Measurements from ENCODE around the gene TMEM213.

The TMEM213 gene

DNA sequence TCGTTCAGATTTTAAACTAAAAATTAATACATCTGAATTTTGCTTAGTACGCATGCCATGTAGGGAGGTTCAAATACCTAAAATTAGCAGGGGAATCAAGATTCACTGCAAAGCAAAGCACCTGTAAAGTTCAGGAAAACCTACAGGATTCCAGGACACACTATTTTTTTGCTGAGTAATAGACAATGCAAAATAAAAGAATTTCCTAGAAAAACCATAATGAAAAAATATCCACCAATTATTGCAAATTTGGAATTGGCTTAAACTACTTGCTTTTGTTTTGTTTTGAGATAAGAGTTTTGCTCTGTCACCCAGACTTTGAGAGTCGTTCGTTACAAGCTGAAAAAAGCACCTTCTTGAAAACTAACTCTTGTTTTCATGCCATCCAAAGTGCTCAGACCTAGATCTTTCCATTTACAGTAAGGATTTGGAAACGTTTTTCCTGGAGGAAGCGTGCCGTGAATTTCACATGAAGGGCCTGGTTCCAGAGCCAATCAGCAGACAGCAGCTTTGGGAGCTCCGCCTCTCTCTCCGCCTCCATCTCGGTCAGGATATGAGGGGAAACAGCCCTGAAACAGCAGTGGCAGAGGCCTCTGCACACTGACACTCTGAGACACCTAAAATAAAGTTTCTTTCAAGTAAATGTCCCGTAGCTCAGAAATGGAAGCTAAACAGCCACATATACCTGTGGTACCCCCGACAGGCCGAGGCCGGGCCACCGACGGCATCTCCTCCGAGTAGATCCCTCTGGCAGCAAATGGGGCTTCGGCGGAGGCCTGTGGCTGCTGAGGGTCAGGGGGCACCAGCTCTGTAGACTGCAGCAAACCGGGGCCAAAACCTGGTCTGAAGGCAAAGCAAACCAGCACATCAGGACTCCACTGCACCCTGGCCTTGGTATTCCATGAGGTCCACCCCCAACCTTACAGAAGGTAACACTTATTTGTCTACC is 46.1 kb downstream of the TMEM213 start:
- no peak for DNase-seq

DNA sequence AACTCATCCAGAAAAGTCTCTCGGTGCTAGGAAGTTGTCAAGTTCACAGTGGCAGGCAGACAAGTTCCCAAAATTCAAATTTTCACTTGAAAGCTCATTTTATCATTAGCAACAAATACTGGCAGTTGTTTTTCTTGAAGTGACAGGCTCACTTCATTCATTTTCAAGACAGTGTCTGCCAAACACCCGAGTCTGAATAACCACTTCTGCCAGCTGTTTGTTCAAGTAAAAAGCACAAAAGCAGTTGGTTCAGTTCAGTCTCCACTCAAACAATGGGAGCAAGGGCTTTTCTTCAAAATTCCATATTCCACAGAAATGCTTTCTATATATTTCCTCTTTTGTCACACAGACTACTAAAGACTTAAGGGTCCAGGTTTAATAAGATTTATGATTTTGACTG is 47.9 kb downstream of the TMEM213 start:
- no peak for DNase-seq

DNA sequence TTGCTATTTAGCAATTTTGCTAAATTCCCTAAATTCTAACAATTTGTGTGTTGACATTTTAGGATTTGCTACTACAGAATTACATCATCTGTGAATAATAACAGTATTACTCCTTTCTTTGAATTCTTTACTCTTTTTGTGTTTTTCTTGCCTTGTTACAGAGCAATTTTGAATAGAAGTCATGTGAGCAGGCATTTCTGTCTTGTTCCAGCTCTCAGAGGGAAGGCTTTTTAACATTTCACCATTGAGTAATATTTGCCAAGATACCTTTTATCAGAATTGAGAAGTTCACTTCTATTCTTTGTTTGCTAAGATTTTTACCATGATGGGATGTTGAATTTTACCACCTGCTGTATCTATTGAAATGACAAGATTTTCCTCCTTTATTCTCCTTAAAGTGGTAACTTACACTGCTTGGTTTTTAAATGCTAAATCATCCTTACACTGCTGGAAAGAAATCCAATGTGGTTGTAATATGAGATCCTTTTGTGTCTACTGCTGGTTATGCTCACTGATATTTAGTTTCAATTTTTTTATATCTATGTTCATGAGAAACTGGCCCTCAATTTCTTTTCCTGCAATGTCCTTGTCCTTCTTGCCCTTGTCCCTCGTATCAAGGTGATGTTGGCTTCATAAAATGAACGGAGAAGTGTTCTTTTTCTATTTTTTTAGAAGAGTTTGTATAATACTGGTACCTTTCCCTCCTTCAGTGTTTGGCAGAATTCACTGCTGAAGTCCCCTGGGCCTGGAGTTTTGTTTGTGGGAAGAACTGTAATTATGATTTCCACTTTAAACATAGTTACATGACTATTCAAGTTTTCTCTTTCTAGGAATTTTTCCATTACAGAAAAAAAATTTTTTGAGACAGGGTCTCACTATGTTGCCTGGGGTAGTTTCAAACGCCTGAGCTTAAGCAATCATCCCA is 50.5 kb downstream of the TMEM213 start:
- no peak for DNase-seq

DNA sequence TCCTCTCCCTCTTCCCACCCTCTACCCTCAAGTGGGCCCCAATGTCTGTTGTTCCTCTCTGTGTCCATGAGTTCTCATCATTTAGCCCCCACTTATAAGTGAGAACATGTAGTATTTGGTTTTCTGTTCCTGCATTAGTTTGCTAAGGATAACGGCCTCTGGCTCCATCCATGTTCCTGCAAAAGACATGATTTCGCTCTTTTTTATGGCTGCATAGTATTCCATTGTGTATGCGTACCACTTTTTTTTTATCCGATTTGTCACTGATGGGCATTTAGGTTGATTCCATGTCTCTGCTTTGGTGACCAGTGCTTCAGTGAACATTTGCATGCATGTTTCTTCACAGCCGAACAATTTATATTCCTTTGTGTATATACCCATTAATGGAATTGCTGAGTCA is 51.9 kb downstream of the TMEM213 start:
- DNase-seq = no peak

DNA sequence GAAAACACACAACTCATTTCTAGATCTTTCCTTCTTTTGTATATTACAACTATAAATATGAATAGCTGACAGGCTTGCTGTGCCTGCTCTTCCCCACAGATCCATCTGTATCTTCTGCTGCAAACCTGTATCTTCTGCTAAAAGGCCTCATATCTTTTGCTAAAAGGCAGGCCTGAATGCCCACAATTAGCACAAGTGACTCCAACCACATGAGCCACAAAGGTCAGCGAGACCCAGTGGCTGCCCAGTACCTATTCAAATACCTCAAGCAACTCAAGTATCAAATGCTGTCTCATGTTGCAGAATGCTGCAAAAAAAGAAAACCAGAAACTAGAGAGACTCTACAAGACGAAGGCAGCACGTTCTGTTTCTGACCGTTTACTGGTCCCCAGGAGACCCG is 54.7 kb downstream of the TMEM213 start:
- no peak for DNase-seq

DNA sequence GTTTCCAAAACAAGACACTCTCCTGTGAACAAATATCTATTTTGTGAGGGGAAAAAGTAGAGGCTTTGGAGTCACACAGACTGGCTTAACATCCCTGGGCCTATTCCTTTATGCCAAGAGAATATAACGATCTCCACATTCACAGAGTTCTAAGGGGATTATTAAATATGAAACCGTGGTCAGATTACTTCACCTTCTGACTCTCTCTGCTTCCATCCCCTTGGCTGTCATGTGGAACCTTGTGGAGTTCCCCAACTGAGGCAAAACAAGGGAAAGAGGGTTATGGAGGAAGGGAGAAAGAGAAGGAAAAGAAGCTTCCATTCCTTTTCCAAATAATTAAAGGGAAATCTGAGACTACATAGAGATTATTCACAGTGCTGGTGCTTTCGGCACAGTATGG is 55.7 kb downstream of the TMEM213 start:
- no peak for DNase-seq

DNA sequence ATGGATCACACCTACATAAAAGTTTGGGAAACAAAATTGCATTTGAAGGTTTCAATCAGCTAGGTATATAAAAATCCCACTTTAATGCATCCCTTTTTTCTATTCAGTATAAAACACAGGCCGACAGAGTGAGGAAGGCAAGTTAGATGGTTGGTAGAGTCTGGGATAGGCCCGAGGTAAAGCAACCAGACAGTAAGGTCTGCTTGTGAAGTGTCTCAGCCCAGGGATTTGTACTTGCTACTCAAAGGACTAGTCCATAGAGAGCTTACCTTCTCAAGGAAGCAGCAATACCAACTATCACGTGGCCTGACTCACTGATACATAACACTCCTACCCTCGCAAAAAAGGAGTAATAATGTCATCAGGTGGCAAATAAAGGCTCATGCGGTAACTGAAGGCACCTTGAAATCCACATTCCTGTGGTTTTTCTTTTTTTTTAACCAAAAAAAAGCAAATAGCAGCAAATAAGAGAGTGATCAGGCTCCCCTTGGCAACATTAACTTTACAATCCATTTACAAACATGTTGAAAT is 56.4 kb downstream of the TMEM213 start:
- DNase-seq = no peak

DNA sequence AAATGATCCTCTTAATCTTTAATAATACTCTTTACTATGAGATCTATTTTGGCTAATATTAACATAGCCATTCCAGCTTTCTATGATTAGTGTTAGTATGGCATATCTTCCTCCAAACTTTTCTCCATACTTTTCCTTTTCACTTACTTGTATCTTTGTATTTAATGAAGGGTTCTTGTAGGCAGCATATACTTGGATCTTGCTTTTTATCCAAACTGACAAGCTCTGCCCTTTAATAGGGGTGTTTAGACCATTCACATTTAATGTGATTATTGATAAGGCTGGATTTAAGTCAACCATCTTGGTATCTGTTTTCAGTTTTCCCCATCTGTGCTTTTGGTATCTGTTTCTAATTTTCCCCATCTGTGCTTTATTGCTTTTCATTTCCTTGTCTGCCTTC is 59.9 kb downstream of the TMEM213 start:
- no peak for DNase-seq

DNA sequence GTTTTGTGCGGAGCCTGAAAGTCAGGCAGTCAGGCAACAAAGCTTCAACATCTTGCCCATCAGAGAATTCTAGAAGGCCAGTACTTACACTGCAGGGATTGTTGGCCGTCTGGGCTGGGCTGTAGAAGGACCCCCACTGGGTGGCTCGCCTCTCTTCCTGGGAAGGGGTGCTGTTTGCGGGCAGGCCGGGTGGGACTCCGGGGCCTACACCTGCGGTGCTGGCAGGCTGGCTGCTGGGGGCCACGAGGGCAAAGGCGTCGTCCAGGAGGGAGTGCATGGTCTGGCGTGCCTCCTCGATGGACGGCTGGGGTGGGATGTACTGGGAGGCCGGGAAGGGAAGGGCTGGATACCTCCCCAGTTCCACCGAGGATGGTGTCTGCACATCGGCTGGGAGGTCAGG is 63.3 kb downstream of the TMEM213 start:
- DNase-seq = no peak

DNA sequence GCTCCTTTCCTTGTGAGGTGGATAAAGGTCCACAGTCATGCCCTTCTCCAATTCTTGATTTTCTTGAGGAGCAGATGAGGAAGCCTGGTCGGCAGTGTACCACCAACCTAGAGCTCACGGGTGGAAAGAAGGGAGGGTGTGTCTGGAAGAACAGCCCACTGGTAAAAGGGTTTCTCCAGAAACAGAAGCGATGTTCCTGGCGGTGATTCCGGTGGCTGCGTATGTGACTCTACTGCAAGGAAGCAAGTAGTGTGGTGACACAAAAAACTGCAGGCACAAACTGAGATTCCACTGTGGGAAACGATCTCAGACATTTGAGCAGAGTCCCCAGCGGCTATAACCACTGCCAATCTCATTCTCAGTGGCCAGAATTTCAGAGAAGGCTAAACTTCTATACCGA is 66.1 kb downstream of the TMEM213 start:
- DNase-seq = no peak

DNA sequence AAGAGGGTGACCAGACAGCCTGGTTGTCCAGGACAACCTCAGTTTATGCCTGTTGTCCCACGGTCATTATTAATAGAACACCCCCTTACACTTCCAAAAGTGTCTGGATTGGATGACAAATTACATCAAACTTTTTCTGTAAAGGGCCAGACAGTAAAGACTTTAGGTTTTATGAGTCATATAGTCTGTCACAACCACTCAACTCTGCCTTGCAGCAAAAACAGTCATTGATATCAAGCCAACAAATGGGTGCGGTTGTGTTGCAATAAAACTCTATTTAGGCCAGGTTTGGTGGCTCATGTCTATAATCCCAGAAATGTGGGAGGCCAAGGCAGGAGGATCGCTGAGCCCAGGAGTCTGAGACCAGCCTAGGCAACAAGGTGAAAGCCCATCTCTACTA is 66.9 kb downstream of the TMEM213 start:
- DNase-seq = no peak

DNA sequence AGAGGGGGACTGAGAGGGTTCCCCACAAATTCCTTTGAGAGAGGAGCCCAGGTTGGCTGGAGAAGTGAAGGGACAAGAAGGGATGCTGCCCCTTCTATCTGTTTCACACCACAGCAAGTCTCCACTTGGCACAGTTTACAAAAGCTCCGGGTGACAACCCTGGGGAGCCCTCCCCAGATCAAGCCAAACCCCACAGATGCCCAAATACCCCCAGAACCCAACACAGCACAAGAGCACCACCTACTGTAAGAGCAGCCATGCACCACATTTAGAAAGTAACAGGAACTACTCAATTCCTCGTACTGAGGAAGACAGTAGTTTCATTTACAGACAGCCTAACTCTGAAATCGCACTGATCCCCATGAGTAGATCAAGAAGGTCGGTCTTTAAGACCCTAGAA is 68.0 kb downstream of the TMEM213 start:
- no peak for DNase-seq

DNA sequence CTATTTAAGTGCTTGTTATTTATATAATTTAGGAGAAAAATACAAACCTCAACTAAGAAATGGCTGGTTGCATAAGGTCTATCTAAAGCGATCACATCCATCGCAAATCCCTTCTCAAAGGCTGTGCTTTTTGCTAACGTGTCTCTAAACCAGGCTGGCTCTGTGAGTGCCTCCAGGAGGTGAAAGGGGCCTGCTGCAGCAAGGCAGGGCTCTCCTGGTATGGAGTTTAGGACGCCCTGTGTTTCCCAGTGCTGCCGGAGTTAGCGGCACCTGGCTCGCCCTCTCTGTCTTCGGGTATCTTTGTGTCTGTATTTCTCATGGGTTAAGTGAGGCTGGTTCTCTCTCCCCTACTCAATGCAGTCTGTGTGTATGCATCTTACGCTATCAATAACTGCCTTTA is 68.6 kb downstream of the TMEM213 start:
- DNase-seq = no peak

DNA sequence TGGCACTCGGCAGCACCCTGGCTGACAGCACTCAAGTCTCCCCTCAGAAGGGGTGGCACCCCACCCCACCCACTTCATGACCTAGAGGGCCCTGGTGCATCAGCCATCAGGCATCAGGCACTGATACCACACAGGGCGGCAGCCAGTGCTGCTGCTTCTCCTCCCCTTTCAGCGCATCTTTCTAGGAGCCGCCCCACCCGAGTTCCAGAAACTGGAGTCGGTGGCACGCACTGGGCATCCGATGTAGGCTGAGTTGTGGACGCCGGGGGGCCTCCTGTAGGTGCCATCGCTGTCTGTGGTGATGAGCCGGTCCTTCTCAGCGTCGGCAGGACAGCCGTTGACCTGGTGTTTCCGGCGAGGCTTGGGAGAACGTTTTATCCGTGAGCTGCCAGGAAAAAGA is 70.0 kb downstream of the TMEM213 start:
- DNase-seq = no peak

DNA sequence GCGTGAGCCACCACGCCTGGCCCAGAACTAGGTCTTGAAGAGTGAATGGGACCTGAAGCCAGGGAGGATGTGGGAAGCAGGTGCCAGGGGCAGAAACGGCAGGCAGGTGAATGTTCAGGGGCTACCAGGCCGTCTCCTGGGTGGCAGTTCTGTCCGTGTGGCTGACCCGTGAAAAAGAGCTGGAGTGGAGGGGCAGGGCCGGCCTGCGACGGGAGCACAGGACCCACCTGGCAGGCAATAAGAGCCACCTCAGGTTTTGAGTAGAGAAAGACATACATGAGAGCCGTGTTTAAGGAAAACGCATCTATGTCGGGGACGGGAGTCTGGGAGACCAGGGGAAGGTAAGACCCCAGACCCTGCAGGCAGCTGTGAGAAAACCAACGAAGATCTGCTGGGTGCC is 70.9 kb downstream of the TMEM213 start:
- DNase-seq = no peak

DNA sequence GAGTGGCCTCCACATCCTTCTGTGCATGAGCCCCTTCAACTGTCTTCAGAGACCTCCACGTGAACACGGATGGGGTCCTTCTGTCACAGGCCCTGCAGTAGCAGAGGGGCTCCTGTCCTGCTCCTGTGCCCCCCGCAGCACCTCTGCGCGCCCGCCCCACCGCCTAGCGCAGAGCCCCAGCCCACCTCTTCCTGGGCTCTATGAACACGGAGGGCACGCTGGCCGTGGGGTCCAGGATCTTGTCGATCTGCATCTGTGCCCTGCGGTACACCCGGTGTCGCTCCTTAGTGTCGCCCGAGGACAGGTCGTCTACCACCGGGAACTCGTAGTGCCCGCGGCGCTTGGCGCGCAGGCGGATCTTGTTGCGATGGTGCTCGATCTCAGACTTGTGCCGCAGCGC is 71.6 kb downstream of the TMEM213 start:
- no peak for DNase-seq

DNA sequence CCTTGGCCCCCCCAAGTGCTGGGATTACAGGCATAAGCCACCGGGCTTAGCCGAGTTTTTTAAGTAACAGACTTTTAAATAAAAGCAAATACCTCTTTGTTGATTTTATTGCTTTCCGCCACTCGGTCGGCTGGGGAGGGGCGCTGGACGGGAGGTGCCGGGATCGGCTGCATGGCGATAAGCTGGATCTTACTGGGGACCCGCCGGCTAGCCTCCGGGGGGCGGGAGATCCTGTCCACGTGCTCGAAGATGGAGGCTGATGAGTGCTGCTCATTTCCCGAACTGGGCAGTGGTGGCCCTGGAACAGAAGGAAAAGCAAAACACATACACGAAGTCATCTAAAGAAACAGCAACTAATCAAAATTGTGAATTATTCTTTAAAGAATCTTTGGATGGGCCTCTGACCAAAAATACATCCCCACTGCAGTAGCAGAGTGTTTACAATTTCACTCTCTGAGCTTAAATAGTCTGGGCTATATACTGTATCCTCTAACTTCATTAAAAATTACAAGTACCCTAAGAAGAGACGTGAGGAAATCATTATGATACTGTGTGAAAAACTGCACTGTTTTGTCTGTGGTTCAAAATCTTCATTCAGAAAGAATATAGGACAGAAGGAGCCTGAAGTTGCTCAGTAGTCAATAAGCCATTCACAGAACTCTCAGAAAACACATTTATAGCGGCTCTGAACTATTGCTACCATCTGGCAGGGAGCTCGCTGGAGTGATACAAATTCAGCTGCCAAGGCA is 73.4 kb downstream of the TMEM213 start:
- DNase-seq = no peak

DNA sequence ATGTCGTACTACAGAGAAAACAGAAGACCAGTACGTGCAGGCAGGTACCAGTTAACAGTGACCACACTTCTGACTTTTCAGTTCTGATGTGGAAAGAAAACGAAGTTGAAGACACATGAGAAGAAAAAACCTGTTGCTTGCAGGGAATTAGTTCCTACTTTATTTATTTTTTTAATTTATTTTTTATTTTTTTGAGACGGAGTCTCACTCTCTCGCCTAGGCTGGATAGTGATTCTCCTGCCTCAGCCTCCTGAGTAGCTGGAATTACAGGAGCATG is 74.0 kb downstream of the TMEM213 start:
- DNase-seq = no peak

DNA sequence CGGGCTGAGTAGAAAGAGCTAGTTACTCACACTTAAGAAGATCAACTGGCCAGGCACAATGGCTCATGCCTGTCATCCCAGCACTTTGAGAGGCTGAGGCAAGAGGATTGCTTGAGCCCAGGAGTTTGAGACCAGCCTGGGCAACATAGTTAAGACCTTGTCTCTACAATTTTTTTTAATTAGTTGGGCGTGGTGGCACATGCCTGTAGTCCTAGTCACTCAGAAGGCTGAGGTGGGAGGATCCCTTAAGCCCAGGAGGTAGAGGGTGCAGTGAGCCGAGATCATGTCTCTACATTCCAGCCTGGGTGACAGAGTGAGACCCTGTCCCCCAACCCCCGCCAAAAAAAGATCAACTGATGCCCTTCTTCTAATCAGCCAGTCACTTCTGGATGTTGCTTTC is 74.8 kb downstream of the TMEM213 start:
- no peak for DNase-seq

DNA sequence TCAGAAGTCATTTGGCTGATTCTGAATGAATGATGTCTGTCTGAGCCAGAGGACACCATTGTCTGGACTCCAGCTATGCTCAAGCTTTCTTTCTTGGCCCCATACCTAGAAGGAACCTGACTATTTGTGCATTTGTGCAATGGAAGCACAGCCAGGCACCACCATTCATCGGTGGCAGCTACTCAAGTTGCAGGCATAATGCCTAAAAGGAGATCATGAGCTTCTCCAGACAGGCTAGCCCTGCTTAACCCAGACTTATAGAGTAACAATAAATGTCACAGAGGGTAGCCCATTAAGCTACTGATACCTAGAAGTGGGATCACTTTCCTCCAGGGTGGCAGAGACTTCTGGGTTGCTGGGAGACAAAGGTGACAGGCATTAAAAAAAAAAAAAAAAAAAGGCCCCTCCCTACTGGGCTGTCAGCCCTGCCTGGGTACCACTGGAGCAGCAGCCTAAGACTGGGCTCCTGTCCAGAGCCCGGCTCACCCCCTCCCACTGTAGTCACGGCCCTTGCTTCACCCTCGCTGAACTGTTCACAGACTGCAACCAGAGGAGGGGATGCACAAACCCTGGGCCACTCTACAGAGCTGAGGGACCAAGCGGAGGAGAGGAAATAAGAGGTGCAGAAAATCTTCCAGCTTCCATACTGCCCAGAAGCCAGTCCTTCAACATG is 75.6 kb downstream of the TMEM213 start:
- DNase-seq = no peak

DNA sequence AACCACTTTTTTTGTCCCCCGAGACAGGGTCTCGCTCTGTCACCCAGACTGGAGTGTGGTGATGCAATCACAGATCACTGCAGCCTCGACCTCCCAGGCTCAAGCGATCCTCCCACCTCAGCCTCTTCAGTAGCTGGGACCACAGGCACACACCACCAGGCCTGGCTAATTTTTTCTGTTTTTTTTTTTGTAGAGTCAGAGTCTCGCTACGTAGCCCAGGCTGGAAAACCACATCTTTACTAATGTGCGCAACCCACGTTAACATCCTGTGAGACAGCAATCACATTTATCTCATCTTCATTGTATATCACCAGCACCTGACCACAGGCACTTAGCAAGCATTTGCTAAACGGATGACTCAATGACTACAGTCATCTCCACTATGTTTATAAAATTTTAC is 78.0 kb downstream of the TMEM213 start:
- DNase-seq = no peak

DNA sequence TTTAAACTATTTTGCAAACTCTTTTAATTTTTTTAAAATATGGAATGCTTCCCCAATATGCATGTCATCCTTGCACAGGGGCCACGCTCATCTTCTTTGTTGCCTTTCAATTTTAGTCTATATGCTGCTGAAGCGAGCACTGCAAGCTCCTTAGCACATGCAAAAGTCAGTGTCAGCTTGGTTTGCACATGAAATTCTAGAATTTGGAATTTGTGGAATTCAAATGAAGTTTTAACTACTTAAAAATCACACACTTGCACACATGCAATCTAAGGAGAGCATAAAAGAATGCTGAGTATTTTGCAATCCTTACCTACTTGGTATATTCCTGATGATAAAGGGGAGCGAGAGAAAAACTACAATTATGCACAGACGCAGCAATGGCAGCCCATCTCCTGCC is 78.5 kb downstream of the TMEM213 start:
- DNase-seq = no peak

DNA sequence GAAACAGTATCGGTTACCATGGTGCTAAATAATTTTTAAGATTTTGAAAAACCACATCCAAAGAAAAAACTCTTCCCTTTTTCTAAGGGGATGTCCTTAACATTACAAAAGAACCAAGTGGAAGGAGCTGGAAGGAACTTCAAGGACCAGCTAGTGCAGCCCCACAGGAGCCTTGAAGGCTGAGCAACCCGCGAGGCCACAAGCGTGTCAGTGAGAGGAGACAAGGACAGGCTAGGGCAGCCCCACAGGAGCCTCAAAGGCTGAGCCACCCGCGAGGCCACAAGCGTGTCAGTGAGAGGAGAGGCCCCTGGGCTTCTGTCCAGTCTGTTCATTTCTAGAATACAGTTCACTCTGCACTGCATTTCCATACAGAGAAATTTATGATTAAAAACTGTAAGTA is 80.3 kb downstream of the TMEM213 start:
- DNase-seq = no peak

Data from NCI-H2227 treated with DMSO at 0.1 percent for 48 hours (cell line).